ENCODE measurements around the gene SLC15A3. TPM values are rescaled to one million over a fixed set of nuclear protein-coding genes. Genes with fewer than 3 reads are reported as not detected.
"Not testable (repeated sequence)": the region's sequence is repeated elsewhere in the genome, so short reads cannot be mapped to it uniquely, and the experiment has no call there.

The SLC15A3 gene
- total and polyA plus RNA-seq, 3 donors from 2014 or later, result 8.0 to 24.4 (median 9.3) TPM

- WGBS, 2 donors, result 40 to 63% methylated on average over 12 of the region's 12 CpGs
- Histone ChIP-seq H3K27me3 (no peaks in the 10 kb centered on the region), H3K9me3 (no peaks in the 10 kb centered on the region), H3K4me1 (peaks cover 29% of the 10 kb centered on the region), H3K27ac (no peak overlapping the region), H3K4me3 (no peak overlapping the region), H3K36me3 (ENCODE audit: low read depth, missing control alignments) (no peaks in the 10 kb centered on the region)
- DNase-seq, result no peak
- TF ChIP-seq POLR2A (IDR thresholded peaks at IDR 0.05) (no peak), CTCF (IDR thresholded peaks at IDR 0.05) (no peak)
- intact Hi-C loops (cut with DNase I; ENCODE audit: low total_unique reads), result no loop called here
Observed at GRCh38 chr11:60912223-60912850, 39.6 kb downstream of the SLC15A3 start.

- no peak overlapping the region for H3K27ac ChIP-seq
- no peak for TF ChIP-seq CTCF (IDR thresholded peaks at IDR 0.05)
- TF ChIP-seq POLR2A (IDR thresholded peaks at IDR 0.05), result no peak
- H3K27me3 ChIP-seq, result no peaks in the 10 kb centered on the region
- intact Hi-C loops (cut with DNase I; ENCODE audit: low total_unique reads), result no loop called here
- DNase-seq, result no peak
- 63 to 74% methylated on average over 5 of the region's 5 CpGs for WGBS, 2 donors
- H3K36me3 ChIP-seq (ENCODE audit: low read depth, missing control alignments), result no peaks in the 10 kb centered on the region
- H3K4me3 ChIP-seq, result no peak overlapping the region
- H3K9me3 ChIP-seq, result no peaks in the 10 kb centered on the region
- peaks cover 18% of the 10 kb centered on the region for H3K4me1 ChIP-seq
Observed at GRCh38 chr11:60910711-60911380, 41.1 kb downstream of the SLC15A3 start.

- no peak for DNase-seq
- no peaks in the 10 kb centered on the region for H3K36me3 ChIP-seq (ENCODE audit: low read depth, missing control alignments)
- WGBS, 2 donors, result 72 to 80% methylated on average over 3 of the region's 3 CpGs
- intact Hi-C loops (cut with DNase I; ENCODE audit: low total_unique reads), result no loop called here
- no peaks in the 10 kb centered on the region for H3K27me3 ChIP-seq
- no peaks in the 10 kb centered on the region for H3K9me3 ChIP-seq
- peaks cover 17% of the 10 kb centered on the region for H3K4me1 ChIP-seq
- TF ChIP-seq POLR2A (IDR thresholded peaks at IDR 0.05) (no peak), CTCF (IDR thresholded peaks at IDR 0.05) (no peak)
- no peak overlapping the region for H3K4me3 ChIP-seq
- no peak overlapping the region for H3K27ac ChIP-seq
Observed at GRCh38 chr11:60910281-60910687, 41.7 kb downstream of the SLC15A3 start.

GRCh38 chr11:60909680-60910280 is 42.2 kb downstream of the SLC15A3 start:
- WGBS, 2 donors, result 76 to 77% methylated on average over 3 of the region's 3 CpGs
- intact Hi-C loops (cut with DNase I; ENCODE audit: low total_unique reads); H3K27me3 ChIP-seq; H3K36me3 ChIP-seq (ENCODE audit: low read depth, missing control alignments); DNase-seq; H3K27ac ChIP-seq; H3K4me3 ChIP-seq; H3K9me3 ChIP-seq: not testable (repeated sequence)
- peaks cover 17% of the 10 kb centered on the region for H3K4me1 ChIP-seq

DNA sequence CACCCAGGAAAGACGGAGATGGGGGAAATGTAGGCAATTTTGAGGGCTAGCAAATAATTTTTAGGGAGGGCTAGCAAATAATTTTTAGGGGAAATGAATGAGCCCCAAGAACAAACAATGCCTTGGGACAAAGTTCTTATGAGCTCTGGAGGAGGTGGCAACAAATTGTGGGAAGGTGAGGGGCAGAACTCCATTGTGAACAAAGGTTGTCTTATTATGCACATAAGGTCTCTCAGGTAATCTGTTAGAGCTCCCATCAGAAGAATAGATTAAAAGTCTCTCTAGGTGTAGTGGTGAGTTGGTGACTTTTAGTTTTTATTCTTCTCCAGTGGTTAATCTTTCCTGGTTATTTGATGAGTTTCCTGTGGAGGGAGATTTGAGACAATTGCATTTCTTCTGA is 43.2 kb downstream of the SLC15A3 start:
- TF ChIP-seq CTCF (IDR thresholded peaks at IDR 0.05) (no peak), POLR2A (IDR thresholded peaks at IDR 0.05) (no peak)
- H3K27me3 ChIP-seq, result no peaks in the 10 kb centered on the region
- H3K9me3 ChIP-seq, result no peaks in the 10 kb centered on the region
- H3K36me3 ChIP-seq (ENCODE audit: low read depth, missing control alignments), result no peaks in the 10 kb centered on the region
- no peak overlapping the region for H3K4me3 ChIP-seq
- H3K27ac ChIP-seq, result no peak overlapping the region
- peaks cover 20% of the 10 kb centered on the region for H3K4me1 ChIP-seq
- WGBS, 2 donors, result 31 to 78% methylated on average over 1 of the region's 1 CpG
- DNase-seq, result no peak
- intact Hi-C loops (cut with DNase I; ENCODE audit: low total_unique reads), result no loop called here
